ENCODE data around the gene ELANE. TPM values are rescaled to one million over a fixed set of nuclear protein-coding genes. Genes with fewer than 3 reads are reported as not detected.

The ELANE gene
- total RNA-seq, 4 donors from 2014 or later = 2.4 to 2.8 TPM; not detected in 2

DNA sequence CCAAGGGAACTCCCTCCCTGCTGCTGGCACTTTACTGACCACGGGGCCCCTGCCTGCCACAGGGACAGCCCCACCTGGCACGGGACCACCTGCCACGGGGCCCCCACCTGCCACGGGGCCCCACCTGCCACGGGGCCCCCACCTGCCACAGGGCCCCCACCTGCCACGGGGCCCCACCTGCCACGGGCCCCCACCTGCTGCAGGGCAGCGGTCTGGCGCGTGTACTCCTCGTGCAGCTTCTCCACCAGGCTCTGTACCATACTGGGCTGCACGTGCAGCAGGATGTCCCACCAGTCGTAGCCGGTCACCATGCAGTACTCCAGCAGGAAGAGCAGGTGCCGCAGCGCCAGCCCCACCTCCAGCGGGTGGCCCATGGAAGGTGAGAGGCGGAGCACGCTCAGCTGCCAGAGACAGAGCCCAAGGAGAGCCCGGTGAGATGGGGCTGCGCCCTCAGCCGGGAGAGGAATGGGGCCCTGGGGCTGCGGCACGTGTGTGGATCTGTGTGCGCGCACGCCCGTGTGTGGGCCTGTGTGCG lies 24.7 kb downstream of the ELANE start:
- no peak for TF ChIP-seq CTCF (IDR thresholded peaks at IDR 0.05; ENCODE audit: low read depth)

DNA sequence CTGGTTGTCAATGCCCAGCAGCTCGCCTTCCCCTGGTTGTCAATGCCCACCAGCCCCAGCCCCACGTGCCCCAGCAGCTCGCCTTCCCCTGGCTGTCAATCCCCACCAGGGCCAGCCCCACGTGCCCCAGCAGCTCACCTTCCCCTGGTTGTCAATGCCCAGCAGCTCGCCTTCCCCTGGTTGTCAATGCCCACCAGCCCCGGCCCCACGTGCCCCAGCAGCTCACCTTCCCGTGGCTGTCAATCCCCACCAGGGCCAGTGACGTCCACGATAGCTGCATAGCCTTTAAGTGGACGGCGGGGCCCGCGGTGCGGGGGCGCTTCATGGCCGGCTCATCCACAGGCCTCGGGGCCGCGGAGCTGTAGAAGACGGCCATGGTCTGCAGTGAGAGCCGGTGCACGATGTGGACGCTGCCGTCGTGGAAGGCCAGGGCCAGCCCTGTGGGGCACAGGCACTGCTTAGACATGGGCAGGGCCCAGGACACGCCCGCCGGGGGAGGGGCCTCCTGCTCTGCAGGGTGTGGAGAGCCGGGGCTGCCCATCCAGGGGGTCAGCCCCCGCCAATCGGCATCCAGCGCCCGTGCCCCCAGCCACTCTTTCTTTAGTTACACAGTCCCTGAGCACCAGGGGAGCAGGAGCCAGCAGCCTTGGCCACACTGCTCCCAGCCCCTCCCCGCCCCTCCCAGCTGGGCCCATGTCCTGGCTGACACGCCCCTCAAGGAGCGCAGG lies 27.8 kb downstream of the ELANE start:
- TF ChIP-seq CTCF (IDR thresholded peaks at IDR 0.05; ENCODE audit: low read depth) = no peak

GRCh38 chr19:881385-882071 lies 29.4 kb downstream of the ELANE start:
- TF ChIP-seq CTCF (IDR thresholded peaks at IDR 0.05; ENCODE audit: low read depth) = no peak

DNA sequence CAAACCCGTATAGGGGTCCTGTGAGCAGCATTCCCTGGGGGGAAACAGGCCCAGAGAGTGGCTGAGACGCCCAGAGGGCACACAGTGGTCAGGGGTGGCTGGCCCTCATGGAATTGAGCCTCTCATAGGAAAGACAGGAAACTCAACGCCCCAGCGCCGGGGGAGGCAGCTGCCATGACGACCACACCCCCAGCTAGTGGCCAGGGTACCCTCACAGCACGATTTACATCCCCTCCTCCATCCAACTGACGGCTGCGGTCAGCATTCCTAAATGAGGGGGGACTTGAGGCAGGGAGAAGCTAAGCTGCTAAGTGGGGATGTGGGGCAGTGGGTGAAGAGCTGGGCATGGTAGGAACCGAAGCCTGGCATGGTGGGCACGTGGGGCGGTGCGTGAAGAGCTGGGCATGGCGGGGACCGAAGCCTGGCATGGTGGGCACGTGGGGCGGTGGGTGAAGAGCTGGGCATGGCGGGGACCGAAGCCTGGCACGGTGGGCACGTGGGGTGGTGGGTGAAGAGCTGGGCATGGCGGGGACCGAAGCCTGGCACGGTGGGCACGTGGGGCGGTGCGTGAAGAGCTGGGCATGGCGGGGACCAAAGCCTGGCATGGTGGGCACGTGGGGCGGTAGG lies 30.9 kb downstream of the ELANE start:
- no peak for TF ChIP-seq CTCF (IDR thresholded peaks at IDR 0.05; ENCODE audit: low read depth)

DNA sequence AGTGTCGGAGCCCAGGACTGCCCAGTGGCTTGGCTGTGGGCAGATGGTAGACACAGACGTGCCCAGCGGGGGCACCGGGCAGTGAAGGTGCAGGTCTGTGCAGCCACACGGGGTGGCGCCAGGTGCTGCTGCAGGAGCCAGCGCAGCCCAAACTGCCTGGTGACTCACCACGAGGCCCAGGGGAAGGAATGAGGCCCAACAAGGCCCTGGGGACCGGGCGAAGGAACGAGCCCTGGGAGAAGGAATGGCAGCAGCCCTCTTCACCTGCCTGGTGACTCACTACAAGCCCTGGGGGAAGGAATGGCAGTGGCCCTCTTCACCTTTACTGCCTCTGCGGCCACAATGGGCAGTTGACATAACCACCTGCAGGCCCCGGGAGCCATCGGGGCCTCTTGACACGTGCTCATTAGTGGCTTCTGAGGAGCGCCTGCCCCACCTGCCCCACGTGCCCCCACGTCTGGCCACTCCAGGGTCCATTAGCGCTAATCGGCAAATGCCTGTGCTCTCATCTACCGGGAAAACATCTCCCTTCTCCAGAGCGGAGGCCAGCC lies 31.6 kb downstream of the ELANE start:
- TF ChIP-seq CTCF (IDR thresholded peaks at IDR 0.05; ENCODE audit: low read depth) = no peak

DNA sequence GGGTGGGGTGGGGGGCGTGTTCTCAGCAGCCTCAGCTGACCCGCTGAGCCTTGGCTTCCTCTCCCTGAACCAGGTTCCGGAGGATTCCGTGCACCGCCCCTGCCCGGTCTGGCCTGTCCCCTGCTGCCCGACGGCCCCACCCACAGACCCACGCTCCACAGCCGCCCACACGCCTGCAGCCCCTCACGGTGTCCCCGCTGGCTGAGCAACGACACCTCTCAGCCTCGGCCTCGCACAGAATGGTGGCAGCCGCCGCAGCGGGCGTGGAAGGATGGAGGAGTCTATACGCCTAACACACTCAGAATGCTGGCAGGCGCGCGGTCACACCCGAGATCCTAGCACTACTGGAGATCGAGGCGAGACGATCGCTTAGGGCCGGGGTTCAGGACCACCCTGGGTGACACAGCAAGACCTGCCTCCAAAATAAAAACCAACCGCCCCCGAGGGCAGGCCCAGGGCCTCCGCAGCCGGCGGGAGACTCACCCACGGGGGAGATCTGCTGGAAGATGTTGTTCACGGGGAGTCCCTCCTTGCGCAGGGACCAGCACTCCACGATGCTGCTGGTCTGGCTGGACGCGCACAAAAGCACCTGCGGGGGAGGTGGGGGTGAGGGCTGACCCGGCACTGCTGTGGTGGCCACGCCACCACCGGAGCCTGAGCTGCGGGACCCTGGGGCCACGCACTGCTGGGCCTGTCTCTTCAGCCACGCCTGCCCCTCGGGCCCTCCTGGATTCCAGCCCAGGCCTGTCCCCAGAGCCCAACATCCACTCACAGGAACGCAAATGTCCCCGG lies 32.5 kb downstream of the ELANE start:
- TF ChIP-seq CTCF (IDR thresholded peaks at IDR 0.05; ENCODE audit: low read depth) = no peak
